Epidermal melanocyte (primary cell): ENCODE measurements around the gene XXYLT1.
"Not testable (repeated sequence)": the region's sequence is repeated elsewhere in the genome, so short reads cannot be mapped to it uniquely, and the experiment has no call there.

Experiments
- DNase-seq: peaks from one replicate; pipeline ENCODE4 v3.0.0; 2011; ENCODE audit warnings: low spot score; ENCODE audit not compliant: insufficient read length

The XXYLT1 gene

GRCh38 chr3:195270817-195271409 lies at the start of gene XXYLT1:
Gene XXYLT1, minus strand, starts transcription at chr3:195271159. Its CDS starts 101 bp downstream, at chr3:195271058.
- peak; percentile 54 for DNase-seq

- DNase-seq, result no peak
Observed at GRCh38 chr3:195319060-195319459, 48.1 kb upstream of the XXYLT1 start.

- no peak for DNase-seq
Observed at GRCh38 chr3:195312714-195313113, 41.8 kb upstream of the XXYLT1 start.

- DNase-seq, result no peak
Observed at GRCh38 chr3:195307711-195308110, 36.8 kb upstream of the XXYLT1 start.

- no peak for DNase-seq
Observed at GRCh38 chr3:195306369-195306768, 35.4 kb upstream of the XXYLT1 start.

GRCh38 chr3:195302431-195302830 lies 31.5 kb upstream of the XXYLT1 start:
- DNase-seq, result no peak

GRCh38 chr3:195297446-195297845 lies 26.5 kb upstream of the XXYLT1 start:
- no peak for DNase-seq

- DNase-seq, result no peak
Observed at GRCh38 chr3:195296662-195297061, 25.7 kb upstream of the XXYLT1 start.

GRCh38 chr3:195291121-195291520 lies 20.2 kb upstream of the XXYLT1 start:
- DNase-seq, result no peak

- DNase-seq, result not testable (repeated sequence)
Observed at GRCh38 chr3:195290643-195291042, 19.7 kb upstream of the XXYLT1 start.

- no peak for DNase-seq
Observed at GRCh38 chr3:195286115-195286872, 15.3 kb upstream of the XXYLT1 start.

- DNase-seq, result no peak
Observed at GRCh38 chr3:195285372-195285771, 14.4 kb upstream of the XXYLT1 start.

GRCh38 chr3:195284842-195285241 lies 13.9 kb upstream of the XXYLT1 start:
- no peak for DNase-seq

GRCh38 chr3:195282961-195283360 lies 12.0 kb upstream of the XXYLT1 start:
- DNase-seq, result no peak

GRCh38 chr3:195274259-195274966 lies 3.5 kb upstream of the XXYLT1 start:
- no peak for DNase-seq

GRCh38 chr3:195271410-195272243 lies 668 bp upstream of the XXYLT1 start:
- DNase-seq, result peak; percentile 74

GRCh38 chr3:195270079-195270816 lies 711 bp downstream of the XXYLT1 start:
- DNase-seq, result no peak

GRCh38 chr3:195269375-195270078 lies 1.4 kb downstream of the XXYLT1 start:
- no peak for DNase-seq

GRCh38 chr3:195268576-195269309 lies 2.2 kb downstream of the XXYLT1 start:
- no peak for DNase-seq
